AML-193 (cell line): Measurements from ENCODE around the gene AQP3.
"Not testable (repeated sequence)": the region's sequence is repeated elsewhere in the genome, so short reads cannot be mapped to it uniquely, and the experiment has no call there.

Experiments
- DNase-seq, 2 experiments: peaks; one replicate each; lab custom pipeline; 2025; lab: John Stamatoyannopoulos, UW

The AQP3 gene

GRCh38 chr9:33414268-33414667 lies 33.1 kb downstream of the AQP3 start:
- DNase-seq = no peak

- no peak for DNase-seq
Observed at GRCh38 chr9:33408087-33408486, 39.3 kb downstream of the AQP3 start.

GRCh38 chr9:33407061-33407460 lies 40.3 kb downstream of the AQP3 start:
- no peak for DNase-seq

- DNase-seq = no peak
Observed at GRCh38 chr9:33404788-33405362, 42.5 kb downstream of the AQP3 start.

GRCh38 chr9:33403941-33404787 lies 43.2 kb downstream of the AQP3 start:
- no peak for DNase-seq

- not testable (repeated sequence) for DNase-seq
Observed at GRCh38 chr9:33402371-33402770, 45.0 kb downstream of the AQP3 start, which contains the start of gene AQP7. Gene AQP7, minus strand, starts transcription at chr9:33402568. Its CDS starts 1,306 bp downstream, at chr9:33401262.

GRCh38 chr9:33401809-33402208 lies 45.6 kb downstream of the AQP3 start:
- not testable (repeated sequence) for DNase-seq

- DNase-seq = not testable (repeated sequence)
Observed at GRCh38 chr9:33399047-33399446, 48.3 kb downstream of the AQP3 start.

GRCh38 chr9:33397801-33398200 lies 49.6 kb downstream of the AQP3 start:
- not testable (repeated sequence) for DNase-seq

- DNase-seq = not testable (repeated sequence)
Observed at GRCh38 chr9:33395159-33395879, 52.1 kb downstream of the AQP3 start.

- DNase-seq = not testable (repeated sequence)
Observed at GRCh38 chr9:33393986-33394385, 53.4 kb downstream of the AQP3 start.

GRCh38 chr9:33393581-33393980 lies 53.8 kb downstream of the AQP3 start:
- no peak for DNase-seq

GRCh38 chr9:33392591-33393021 lies 54.8 kb downstream of the AQP3 start:
- DNase-seq = not testable (repeated sequence)
